Measurements from ENCODE around the gene WDR7. TPM values are rescaled to one million over a fixed set of nuclear protein-coding genes. Genes with fewer than 3 reads are reported as not detected.

WDR7 gene
- total RNA-seq, 4 donors from 2014 or later = 10.3 to 17.2 (median 16.3) TPM

GRCh38 chr18:56702946-56703345 is 51.8 kb downstream of the WDR7 start:
- 65 to 69% methylated on average over 5 of the region's 5 CpGs for WGBS, 2 donors
- intact Hi-C loops (cut with DNase I; ENCODE audit: low total_unique reads) = no loop called here

GRCh38 chr18:56709463-56709862 is 58.3 kb downstream of the WDR7 start:
- no peak overlapping the region for H3K4me3 ChIP-seq (ENCODE audit: low read depth, poor library complexity, severe bottlenecking)
- no peak for DNase-seq (ENCODE audit: low spot score in 2 of 2)
- intact Hi-C loops (cut with DNase I; ENCODE audit: low total_unique reads) = no loop called here
- no peak for TF ChIP-seq POLR2A (IDR thresholded peaks at IDR 0.05)
- no peak for TF ChIP-seq CTCF (IDR thresholded peaks at IDR 0.05)
- 38 to 42% methylated on average over 2 of the region's 2 CpGs for WGBS, 2 donors

More at GRCh38 chr18:56702946-56703345, 51.8 kb downstream of the WDR7 start:
- TF ChIP-seq CTCF (IDR thresholded peaks at IDR 0.05) (no peak), POLR2A (IDR thresholded peaks at IDR 0.05) (no peak)
- H3K4me3 ChIP-seq (ENCODE audit: low read depth, poor library complexity, severe bottlenecking) = no peak overlapping the region
- no peak for DNase-seq (ENCODE audit: low spot score in 2 of 2)

GRCh38 chr18:56711708-56712445 is 60.7 kb downstream of the WDR7 start:
- TF ChIP-seq CTCF (IDR thresholded peaks at IDR 0.05) (no peak), POLR2A (IDR thresholded peaks at IDR 0.05) (no peak)
- intact Hi-C loops (cut with DNase I; ENCODE audit: low total_unique reads) = no loop called here
- H3K4me3 ChIP-seq (ENCODE audit: low read depth, poor library complexity, severe bottlenecking) = no peak overlapping the region
- WGBS, 2 donors = 69 to 80% methylated on average over 2 of the region's 2 CpGs
- no peak for DNase-seq (ENCODE audit: low spot score in 2 of 2)

- 94 to 98% methylated on average over 3 of the region's 3 CpGs for WGBS, 2 donors
- TF ChIP-seq POLR2A (IDR thresholded peaks at IDR 0.05) (no peak), CTCF (IDR thresholded peaks at IDR 0.05) (no peak)
- no peak overlapping the region for H3K4me3 ChIP-seq (ENCODE audit: low read depth, poor library complexity, severe bottlenecking)
- no peak for DNase-seq (ENCODE audit: low spot score in 2 of 2)
- intact Hi-C loops (cut with DNase I; ENCODE audit: low total_unique reads) = no loop called here
Observed at GRCh38 chr18:56712761-56713160, 61.6 kb downstream of the WDR7 start.

- no peak overlapping the region for H3K4me3 ChIP-seq (ENCODE audit: low read depth, poor library complexity, severe bottlenecking)
- intact Hi-C loops (cut with DNase I; ENCODE audit: low total_unique reads) = no loop called here
- 76 to 90% methylated on average over 5 of the region's 5 CpGs for WGBS, 2 donors
- no peak for DNase-seq (ENCODE audit: low spot score in 2 of 2)
- TF ChIP-seq POLR2A (IDR thresholded peaks at IDR 0.05) (no peak), CTCF (IDR thresholded peaks at IDR 0.05) (no peak)
Observed at GRCh38 chr18:56715121-56715520, 64.0 kb downstream of the WDR7 start.

GRCh38 chr18:56716692-56717146 is 65.6 kb downstream of the WDR7 start:
- no peak overlapping the region for H3K4me3 ChIP-seq (ENCODE audit: low read depth, poor library complexity, severe bottlenecking)
- DNase-seq (ENCODE audit: low spot score in 2 of 2) = no peak
- intact Hi-C loops (cut with DNase I; ENCODE audit: low total_unique reads) = no loop called here
- 76 to 77% methylated on average over 2 of the region's 2 CpGs for WGBS, 2 donors
- no peak for TF ChIP-seq CTCF (IDR thresholded peaks at IDR 0.05)
- TF ChIP-seq POLR2A (IDR thresholded peaks at IDR 0.05) = no peak
